Right forelimb (tissue), 1 donor: ENCODE data around the gene CFAP53.
"Not testable (repeated sequence)": the region's sequence is repeated elsewhere in the genome, so short reads cannot be mapped to it uniquely, and the experiment has no call there.

Source experiments
- DNase-seq: peaks from one replicate; pipeline ENCODE4 v3.0.0-alpha.2; 2018

The CFAP53 gene

GRCh38 chr18:50266248-50266704 is at the start of gene CFAP53:
Gene CFAP53 (minus strand): TSS chr18:50266495. CDS start chr18:50266404, 91 bp downstream.
- peak; percentile 94 for DNase-seq

- no peak for DNase-seq
Measured at GRCh38 chr18:50315100-50315871, 49.0 kb upstream of the CFAP53 start.

- DNase-seq = no peak
Measured at GRCh38 chr18:50313873-50314460, 47.7 kb upstream of the CFAP53 start.

- no peak for DNase-seq
Measured at GRCh38 chr18:50313031-50313607, 46.8 kb upstream of the CFAP53 start.

- DNase-seq = no peak
Measured at GRCh38 chr18:50312296-50313030, 46.2 kb upstream of the CFAP53 start.

DNA sequence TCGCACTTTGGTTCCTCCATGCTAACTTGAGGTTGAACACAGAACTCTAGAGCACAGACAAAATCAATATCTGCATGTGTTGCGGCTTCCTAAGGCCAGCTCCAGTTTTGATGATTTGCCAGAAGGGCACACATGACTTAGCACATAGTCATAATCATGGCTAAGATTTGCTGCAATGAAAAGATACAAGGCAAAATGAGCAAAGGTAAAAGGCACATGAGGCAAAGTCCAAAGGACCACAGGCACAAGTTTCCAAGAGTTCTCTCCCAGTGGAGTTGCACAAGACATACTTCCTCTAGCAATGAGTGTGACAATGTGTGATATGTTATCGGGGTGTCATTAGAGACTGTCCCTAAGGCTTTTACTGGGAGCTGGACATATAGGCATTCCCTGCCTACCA is 45.4 kb upstream of the CFAP53 start:
- no peak for DNase-seq

DNA sequence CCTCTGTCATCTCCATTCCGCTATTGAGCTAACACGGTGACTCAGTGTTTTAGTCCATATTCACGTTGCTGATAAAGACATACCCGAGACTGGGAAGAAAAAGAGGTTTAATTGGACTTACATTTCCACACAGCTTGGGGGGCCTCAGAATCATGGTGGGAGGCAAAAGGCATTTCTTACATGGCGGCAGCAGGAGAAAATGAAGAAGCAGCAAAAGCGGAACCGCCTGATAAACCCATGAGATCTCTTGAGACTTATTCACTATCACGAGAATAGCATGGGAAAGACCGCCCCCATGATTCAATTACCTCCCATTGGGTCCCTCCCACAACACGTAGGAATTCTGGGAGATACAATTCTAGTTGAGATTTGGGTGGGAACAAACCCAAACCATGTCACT is 43.8 kb upstream of the CFAP53 start:
- no peak for DNase-seq

DNA sequence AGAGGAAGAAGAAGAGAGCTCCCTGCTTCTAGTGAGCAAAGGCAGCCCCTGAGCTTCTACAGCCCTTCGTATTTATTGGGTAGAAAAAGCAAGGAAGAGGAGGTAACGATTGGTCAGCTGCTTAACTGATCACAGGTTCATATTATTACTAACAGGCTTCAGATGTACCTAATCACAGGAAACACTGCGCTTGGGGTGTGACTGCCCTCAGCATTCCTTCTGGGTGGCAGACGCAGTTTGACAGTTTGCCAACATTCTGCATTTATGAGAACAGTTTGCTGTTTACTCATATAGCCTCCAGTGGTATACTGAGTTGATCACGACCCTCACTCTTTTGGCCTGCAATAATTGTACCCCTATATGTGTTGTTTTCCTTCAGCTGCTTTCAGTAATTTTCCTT is 42.6 kb upstream of the CFAP53 start:
- DNase-seq = not testable (repeated sequence)

DNA sequence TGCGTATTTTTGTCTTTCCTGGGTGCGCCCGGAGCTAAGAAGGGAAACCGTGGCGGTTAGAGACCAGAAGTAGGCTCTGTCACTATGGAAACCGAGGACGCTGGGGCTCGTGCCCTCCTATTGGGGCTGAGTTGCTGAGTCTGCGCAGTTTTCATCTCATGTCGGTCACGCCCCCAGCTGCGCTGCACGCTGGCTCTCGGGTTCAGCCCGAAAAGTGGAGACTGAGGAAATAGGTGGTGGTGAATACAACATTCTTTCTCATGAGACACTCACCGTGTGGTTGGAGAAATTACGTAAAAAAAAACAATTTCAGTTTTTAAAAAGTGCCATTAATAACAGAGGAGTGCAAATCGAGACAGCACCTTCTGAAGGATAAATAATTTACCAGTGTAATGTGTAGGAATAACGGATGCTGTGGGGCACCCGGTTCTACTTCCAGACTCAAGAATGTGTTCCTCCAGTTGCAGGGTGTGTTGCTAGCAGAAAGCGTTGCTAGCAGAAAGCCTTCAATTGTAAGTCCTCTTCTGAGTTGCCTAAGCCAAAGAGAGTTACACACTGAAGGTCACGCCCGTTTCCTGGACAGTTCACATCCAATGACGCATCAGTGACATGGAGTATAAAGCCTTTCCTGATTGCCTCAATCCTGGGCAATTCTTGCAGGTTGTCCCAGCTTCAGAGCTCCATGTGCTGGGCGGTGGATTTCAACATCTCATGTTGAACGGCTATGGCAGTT is 41.6 kb upstream of the CFAP53 start:
- peak; percentile 83 for DNase-seq

DNA sequence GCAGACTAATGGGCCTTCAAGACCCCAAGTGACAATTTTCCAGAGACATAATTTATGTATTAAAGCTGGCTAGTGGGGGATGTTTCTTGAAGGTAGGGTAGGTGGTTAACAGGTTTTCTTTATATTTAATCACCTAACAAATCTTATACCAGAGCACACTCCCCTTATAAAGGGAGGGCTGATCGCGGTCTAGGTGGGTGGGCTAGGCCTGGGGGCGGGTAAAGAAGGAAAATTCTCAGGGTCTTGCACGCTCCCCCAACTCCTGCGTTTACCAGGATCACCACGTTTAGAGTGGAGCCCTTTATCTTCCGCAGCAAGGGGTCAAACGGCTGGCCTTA is 41.1 kb upstream of the CFAP53 start:
- no peak for DNase-seq

GRCh38 chr18:50306944-50307343 is 40.6 kb upstream of the CFAP53 start:
- no peak for DNase-seq

GRCh38 chr18:50301074-50301473 is 34.8 kb upstream of the CFAP53 start:
- DNase-seq = no peak

GRCh38 chr18:50299626-50300388 is 33.5 kb upstream of the CFAP53 start:
- no peak for DNase-seq

- DNase-seq = no peak
Measured at GRCh38 chr18:50298443-50299284, 32.4 kb upstream of the CFAP53 start.

GRCh38 chr18:50297621-50298442 is 31.5 kb upstream of the CFAP53 start:
- DNase-seq = peak; percentile 83

GRCh38 chr18:50293039-50293438 is 26.7 kb upstream of the CFAP53 start:
- no peak for DNase-seq

DNA sequence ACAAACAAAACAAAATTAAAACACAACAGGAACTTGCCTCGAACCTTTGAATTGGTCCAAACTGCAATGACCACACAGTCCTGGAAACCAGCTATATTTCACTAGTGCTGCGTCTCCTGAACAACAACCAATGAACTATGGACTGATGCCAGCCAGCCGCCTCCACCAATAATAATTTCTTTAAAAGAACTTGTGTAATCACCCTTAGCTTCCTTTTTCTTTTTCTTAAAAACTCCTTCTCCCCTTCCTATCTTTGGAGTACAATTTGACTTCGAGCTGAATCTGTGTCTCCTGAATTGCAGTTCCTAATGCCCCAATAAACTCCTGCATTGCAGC is 22.8 kb upstream of the CFAP53 start:
- no peak for DNase-seq

- not testable (repeated sequence) for DNase-seq
Measured at GRCh38 chr18:50288348-50289107, 22.2 kb upstream of the CFAP53 start.
